Amniotic stem cell (primary cell): ENCODE results near the gene GLYR1.
"Not testable (repeated sequence)": the region's sequence is repeated elsewhere in the genome, so short reads cannot be mapped to it uniquely, and the experiment has no call there.

ENCODE experiments used
- DNase-seq: peaks from one replicate; lab custom pipeline; 2025; lab: John Stamatoyannopoulos, UW

The GLYR1 gene

GRCh38 chr16:4787627-4788482 is 59.2 kb downstream of the GLYR1 start, which contains the start of gene SEPTIN12:
Gene SEPTIN12, minus strand, starts transcription at chr16:4788345. Its CDS starts 700 bp downstream, at chr16:4787645.
- DNase-seq, result no peak

DNA sequence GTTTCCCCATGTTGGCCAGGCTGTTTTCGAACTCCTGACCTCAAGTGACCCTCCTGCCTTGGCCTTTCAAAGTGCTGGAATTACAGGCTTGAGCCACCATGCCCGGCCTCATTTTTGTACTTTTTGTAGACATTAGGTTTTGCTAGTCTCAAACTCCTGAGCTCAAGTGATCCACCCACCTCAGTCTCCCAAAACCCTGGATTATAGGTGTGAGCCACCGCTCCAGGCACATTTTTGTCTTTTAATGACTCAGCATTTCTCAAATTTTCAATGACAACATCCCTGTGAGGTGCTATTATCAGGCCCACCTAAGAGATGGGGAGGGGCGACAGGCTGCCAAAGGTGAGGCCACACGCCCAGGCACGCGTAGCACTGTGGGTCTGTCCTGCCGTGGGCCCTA is 60.0 kb downstream of the GLYR1 start:
- DNase-seq, result no peak

GRCh38 chr16:4785758-4786433 is 61.2 kb downstream of the GLYR1 start:
- DNase-seq, result no peak

DNA sequence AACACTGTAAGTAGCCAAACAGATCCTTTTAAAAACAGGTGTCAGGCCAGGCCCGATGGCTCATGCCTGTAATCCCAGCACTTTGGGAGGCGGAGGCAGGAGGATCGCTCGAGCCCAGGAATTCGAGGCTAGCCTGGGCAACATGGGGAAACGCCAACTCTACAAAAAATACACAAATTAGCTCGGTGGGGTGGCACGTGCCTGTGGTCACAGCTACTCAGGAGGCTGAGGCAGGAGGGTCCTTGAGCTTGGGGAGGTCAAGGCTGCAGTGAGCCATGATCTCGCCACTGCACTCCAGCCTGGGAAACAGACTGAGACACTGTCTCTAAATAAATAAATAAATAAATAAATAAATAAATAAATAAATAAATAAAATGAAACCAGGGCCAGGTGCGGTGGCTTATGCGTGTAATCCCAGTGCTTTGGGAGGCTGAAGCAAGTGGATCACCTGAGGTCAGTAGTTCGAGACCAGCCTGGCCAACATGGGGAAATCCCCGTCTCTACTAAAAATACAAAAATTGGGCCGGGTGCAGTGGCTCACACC is 62.6 kb downstream of the GLYR1 start:
- DNase-seq, result not testable (repeated sequence)

- no peak for DNase-seq
Measured at GRCh38 chr16:4783951-4784336, 63.1 kb downstream of the GLYR1 start.

GRCh38 chr16:4783251-4783950 is 63.7 kb downstream of the GLYR1 start:
- DNase-seq, result no peak

DNA sequence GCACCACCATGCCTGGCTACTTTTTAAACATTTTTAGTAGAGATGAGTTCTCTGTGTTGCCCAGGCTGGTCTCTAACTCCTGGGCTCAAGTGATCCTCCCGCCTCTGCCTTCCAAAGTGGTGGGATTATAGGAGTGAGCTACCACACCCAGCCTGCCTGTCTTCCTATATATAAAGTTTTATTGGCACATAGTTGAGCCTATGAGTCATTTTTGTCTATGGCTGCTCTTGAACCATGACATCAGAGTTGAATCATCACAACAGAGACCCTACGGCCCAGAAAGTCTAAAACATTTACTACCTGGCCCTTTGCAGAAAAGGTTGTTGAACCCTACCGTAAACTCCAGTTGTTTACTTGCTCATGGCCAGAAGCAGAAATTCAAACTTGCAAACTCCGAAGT is 66.9 kb downstream of the GLYR1 start:
- DNase-seq, result no peak

GRCh38 chr16:4778050-4778392 is 69.1 kb downstream of the GLYR1 start:
- DNase-seq, result no peak

GRCh38 chr16:4777339-4778049 is 69.6 kb downstream of the GLYR1 start:
- no peak for DNase-seq

- no peak for DNase-seq
Measured at GRCh38 chr16:4776141-4776705, 70.9 kb downstream of the GLYR1 start.

GRCh38 chr16:4775005-4775404 is 72.1 kb downstream of the GLYR1 start:
- no peak for DNase-seq

DNA sequence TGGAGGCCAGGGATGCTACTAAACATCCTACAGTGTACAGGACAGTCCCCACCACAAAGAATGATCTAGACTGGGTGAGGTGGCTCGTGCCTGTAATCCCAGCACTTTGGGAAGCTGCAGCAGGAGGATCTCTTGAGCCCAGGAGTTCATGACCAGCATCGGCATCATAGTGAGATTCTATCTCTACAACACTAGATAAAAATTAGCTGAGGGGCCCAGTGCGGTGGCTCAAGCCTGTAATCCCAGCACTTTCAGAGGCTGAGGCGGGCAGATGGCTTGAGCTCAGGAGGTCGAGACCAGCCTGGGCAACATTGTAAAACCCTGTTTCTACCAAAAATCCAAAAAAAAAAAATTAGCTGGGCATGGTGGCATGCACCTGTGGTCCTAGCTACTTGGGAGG is 74.7 kb downstream of the GLYR1 start:
- DNase-seq, result no peak

DNA sequence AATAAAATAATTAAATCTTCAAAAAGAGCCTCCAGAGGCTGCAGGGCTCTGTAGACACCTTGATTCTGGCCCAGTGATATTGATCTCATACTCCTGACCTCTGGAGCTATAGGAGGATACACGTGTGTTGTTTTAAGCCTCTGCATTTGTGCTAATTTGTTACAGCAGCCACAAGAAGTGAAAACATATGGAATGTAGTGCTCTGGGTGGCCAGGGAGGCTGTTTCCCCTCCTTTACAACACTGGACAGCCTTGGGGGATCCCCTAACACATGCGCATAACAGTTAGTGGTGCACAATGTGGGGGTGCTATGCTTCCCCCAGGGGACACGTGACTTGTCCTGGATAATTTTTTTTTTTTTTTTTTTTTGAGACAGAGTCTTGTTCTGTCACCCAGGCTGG is 75.4 kb downstream of the GLYR1 start:
- no peak for DNase-seq

DNA sequence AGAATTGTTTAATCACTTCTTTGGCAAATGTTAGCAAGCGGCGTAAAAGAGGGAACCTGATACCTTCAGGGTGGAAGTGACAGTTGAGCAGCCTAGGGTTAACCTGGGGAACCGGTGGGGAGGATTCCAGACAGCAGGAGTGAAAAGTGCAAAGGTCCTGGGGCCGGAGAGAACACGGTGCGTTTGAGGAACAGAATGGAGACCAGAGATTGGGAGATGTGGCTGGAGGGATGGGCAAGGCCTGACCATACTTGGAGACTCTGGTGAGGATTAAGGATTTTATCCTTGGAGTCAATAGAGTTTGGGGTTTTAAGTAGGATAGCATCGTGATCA is 77.8 kb downstream of the GLYR1 start:
- no peak for DNase-seq

DNA sequence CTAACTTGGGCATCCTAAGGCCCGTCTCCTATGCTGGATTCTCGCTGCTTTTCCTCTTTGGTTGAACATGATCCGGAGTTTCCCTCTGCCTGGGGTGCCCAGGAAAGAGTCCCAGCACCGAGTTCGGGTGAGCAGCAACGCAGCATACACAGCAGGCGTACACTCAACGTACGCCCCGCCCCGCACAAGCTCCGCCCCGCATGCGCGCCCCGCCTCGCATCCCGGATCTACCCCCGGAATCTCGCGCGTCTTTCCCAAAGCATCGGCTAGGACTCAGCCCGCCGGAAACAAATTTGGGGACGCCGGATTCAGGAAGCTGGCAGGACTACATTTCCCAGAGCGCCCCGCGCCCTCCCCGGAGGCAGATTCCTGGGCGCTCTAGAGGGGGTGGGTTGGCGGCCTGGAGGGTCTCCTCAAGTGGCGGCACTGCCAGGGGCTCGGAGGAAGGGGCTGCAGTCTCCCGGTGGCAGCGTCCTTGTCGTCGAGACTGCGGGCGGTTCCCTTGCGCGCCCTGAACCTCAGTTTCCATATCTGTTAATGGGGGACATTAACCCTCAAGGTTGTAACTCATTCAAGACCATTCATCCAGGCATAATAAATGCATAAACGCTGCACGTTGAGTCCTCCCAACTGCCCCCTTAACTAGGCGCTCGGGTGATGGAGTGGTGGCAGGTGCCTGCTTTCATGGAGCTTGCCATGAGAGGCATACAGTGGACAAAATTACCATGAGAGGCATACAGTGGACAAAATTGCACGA is 78.4 kb downstream of the GLYR1 start:
- peak; percentile 90 for DNase-seq

DNA sequence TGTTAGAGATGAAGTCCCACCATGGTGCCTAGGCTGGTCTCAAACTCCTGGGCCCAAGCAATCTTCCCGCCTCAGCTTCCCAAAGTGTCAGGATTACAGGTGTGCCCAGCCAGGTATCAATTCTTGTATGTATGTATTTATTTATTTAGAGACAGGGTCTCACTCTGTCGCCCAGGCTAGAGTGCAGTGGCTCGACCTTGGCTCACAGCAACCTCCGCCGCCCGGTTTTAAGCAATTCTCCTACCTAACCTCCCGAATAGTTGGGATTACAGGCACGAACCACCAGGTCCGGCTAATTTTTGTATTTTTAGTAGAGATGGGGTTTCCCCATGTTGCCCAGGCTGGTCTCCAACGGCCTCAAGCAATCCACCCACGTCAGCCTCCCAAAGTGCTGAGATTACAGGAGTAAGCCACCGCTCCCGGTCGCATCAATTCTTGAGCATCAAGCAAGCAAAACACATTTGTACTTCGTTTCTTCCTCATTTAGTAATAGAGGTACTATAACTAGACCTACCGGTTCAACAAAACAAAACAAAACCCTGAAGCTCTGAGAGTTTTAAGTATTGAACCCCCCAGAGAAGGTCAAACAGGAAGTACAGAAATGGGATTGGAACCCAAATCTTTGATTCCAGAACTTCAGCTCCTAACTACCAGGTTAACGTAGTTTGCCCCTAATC is 79.1 kb downstream of the GLYR1 start:
- no peak for DNase-seq

GRCh38 chr16:4766875-4767628 is 80.0 kb downstream of the GLYR1 start, which contains the start of gene ZNF500:
Gene ZNF500, minus strand, starts transcription at chr16:4767162. Its CDS starts 1,184 bp downstream, at chr16:4765978.
- peak; percentile 97 for DNase-seq

DNA sequence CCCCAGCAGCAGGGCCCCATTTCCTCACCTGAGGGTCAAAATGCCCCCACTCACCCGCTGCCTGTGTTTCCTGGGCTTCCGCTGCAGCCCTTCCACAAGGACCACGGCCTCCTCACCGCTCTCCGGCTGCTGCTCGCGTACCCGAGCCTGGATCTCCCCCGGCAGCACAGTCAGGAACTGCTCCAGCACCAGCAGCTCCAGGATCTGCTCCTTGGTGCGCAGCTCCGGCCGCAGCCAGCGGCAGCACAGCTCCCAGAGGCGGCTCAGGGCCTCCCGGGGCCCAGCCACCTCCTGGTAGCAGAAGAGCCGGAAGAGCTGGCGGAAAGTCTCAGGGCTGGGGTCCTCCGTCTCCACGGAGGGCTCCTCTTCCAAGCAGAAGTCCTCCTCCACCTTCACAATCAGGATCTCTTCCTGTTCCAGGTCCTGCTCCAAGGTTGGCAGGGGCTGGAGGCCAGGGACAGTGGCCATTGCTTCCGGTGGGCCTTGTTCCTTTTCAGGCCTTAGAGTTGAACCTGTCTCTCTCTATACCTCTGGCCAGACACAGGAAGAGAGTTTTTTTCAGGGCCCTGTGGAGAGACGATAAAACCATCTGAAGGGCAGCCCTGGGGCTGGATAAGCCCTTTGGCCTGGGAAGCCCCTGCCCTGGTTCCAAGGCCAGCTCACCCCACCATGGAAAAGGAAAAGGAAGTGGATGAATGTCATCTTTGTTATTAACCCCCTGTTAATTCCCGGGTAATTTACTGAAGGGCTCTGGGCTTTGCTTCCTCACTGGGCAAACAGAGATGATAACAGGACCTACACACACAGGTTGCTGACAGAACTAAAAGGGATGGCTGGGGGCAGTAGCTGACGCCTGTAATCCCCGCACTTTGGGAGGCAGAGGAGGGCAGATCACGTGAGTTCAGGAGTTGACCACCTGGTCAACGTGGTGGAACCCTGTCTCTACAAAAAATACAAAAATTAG is 81.3 kb downstream of the GLYR1 start:
- DNase-seq, result no peak
